K562 (cell line): ENCODE results near the gene ACKR2. TPM values are rescaled to one million over a fixed set of nuclear protein-coding genes. Genes with fewer than 3 reads are reported as not detected.

Experiments used
- CBX2 ChIP-seq: fragments of 200-600 bp; sonication (generic); IDR thresholded peaks from one replicate; pipeline ENCODE4 v1.6.1; 2012; ENCODE audit warnings: mild to moderate bottlenecking, low read length, inconsistent platforms; ENCODE audit not compliant: insufficient read depth, poor library complexity, severe bottlenecking
- GATAD2B ChIP-seq: fragments of 450-650 bp; IDR thresholded peaks from 2 replicates; pipeline ENCODE4 v1.6.1; 2017; ENCODE audit warnings: mild to moderate bottlenecking, borderline replicate concordance
- GTF2A2 ChIP-seq: IDR thresholded peaks from 2 replicates; pipeline ENCODE4 v1.6.1; 2016; ENCODE audit warnings: mild to moderate bottlenecking, missing genetic modification characterization, missing compliant biosample characterization
- HMGXB4 ChIP-seq: sonication (generic); formaldehyde crosslinking; IDR thresholded peaks from 2 replicates; pipeline ENCODE4 v1.8.1; 2023; ENCODE audit warnings: mild to moderate bottlenecking, missing genetic modification reagents
- MCM7 ChIP-seq, 2 experiments: fragments of 450-650 bp; IDR thresholded peaks; 2 replicates each; pipeline ENCODE4 v1.6.1; 2016 to 2018
- POLR2G ChIP-seq: fragments of 200-400 bp; formaldehyde crosslinking; IDR thresholded peaks from 2 replicates; pipeline ENCODE4 v1.6.1; 2017; ENCODE audit warnings: low read depth, mild to moderate bottlenecking, antibody characterized with exemption, low read length, moderate library complexity
- TAL1 ChIP-seq: fragments of 450-650 bp; IDR thresholded peaks from 2 replicates; pipeline ENCODE4 v1.6.1; 2016; ENCODE audit warnings: mild to moderate bottlenecking
- ZBTB34 ChIP-seq: fragments of 250-450 bp; sonication (Bioruptor Pico); IDR thresholded peaks from 2 replicates; pipeline ENCODE4 v1.8.0; 2021; ENCODE audit warnings: mild to moderate bottlenecking, moderate library complexity
- ZFPM2 ChIP-seq: fragments of 250-450 bp; sonication (Bioruptor Pico); IDR thresholded peaks from 2 replicates; pipeline ENCODE4 v1.5.1; 2022; ENCODE audit warnings: mild to moderate bottlenecking
- ZNF436 ChIP-seq: fragments of 250-450, 450-650 bp; sonication (Bioruptor Pico); formaldehyde crosslinking; IDR thresholded peaks from 2 replicates; pipeline ENCODE4 v1.7.0; 2020; ENCODE audit warnings: mild to moderate bottlenecking
- polyA plus RNA-seq, 8 experiments: library from polyadenylated mRNA; depleted of rRNA in 4 of 8; stranded (reverse) in 5 of 8; unstranded in 3 of 8; fragments of >200 nt; fragmentation: Nextera tagmentation in 2 of 8; fragmentation: Illumina TruSeq in 1 of 8; extraction: Ambion mirVana in 2 of 8; extraction: Trizol in 1 of 8; gene quantifications; 2 replicates each; pipeline versions ENCODE4 v1.2.1 to v1.2.3, GENCODE V29; 2011 to 2014; ENCODE audit warnings: inconsistent platforms in 1 of 8, missing spikeins in 1 of 8
- total RNA-seq, 7 experiments: library from RNA; depleted of rRNA in 6 of 7; stranded (reverse); fragments of >200 nt in 6 of 7; fragmentation: Illumina TruSeq in 2 of 7; extraction: Trizol in 2 of 7; gene quantifications; 2 replicates each; pipeline versions ENCODE4 v1.2.1 to v1.2.3, GENCODE V29; 2011 to 2021; ENCODE audit warnings: low replicate concordance in 1 of 7
- TF ChIP-seq, protein P1 (sequence below): sonication (generic); formaldehyde crosslinking; IDR thresholded peaks from 2 replicates; pipeline ENCODE4 v1.5.0; 2020; ENCODE audit warnings: missing genetic modification reagents
- TF ChIP-seq, protein P2 (sequence below): sonication (generic); formaldehyde crosslinking; IDR thresholded peaks from 2 replicates; pipeline ENCODE4 v1.8.1; 2023; ENCODE audit warnings: mild to moderate bottlenecking, missing genetic modification reagents, moderate library complexity
- TF ChIP-seq, protein P3 (sequence below): fragments of 450-650 bp; formaldehyde crosslinking; conservative IDR thresholded peaks from 2 replicates; pipeline ENCODE4 v1.4.0; 2022; ENCODE audit warnings: mild to moderate bottlenecking, missing genetic modification characterization
- TF ChIP-seq, protein P4 (sequence below): fragments of 450-650 bp; IDR thresholded peaks from 2 replicates; pipeline ENCODE4 v1.6.1; 2018; ENCODE audit not compliant: partially characterized antibody
- TF ChIP-seq, protein P5 (sequence below): fragments of 250-450 bp; sonication (Bioruptor Pico); IDR thresholded peaks from 2 replicates; pipeline ENCODE4 v1.4.0; 2020; ENCODE audit warnings: mild to moderate bottlenecking

Gene ACKR2
- total and polyA plus RNA-seq, 9 of the 15 experiments (the other 6 are each of a cell fraction or from before 2014, with no cell fraction given) = 0.03 to 0.69 (median 0.25) TPM; not detected in 1

DNA sequence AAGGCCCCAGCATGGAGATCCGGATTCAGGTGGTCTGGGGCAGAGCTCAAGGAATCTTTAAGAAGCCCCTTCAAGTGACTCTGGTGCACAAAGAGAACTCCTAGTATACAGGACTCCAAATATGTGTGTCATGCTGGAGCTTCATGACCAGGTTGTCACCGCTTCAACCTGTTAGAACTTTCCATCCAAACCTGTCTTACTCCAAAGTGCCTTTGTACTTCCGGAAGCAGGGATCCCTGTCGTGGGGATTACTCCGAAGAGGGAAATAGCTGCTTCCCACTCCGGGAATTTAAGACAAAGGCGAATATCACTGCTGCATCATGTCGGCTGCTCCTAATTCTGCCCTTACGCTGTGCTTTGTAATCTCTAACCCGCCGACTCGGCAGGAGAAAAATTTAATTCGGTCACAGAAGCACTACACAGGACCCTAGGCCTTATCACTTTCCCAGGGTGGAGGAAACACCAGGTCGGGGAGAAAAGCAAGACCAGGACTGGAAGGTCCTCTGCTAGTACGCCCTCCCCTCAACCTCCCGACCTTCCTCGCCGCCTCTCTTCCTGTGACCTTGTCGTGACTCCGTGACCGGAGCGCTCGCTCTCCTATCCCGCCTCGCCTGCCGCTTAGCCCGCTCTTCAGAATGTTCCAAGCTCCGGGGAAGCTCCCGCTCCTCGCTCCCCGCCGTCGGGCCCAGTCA, 5.7 kb upstream of the ACKR2 start (continued):
- TF ChIP-seq, protein P1, sequence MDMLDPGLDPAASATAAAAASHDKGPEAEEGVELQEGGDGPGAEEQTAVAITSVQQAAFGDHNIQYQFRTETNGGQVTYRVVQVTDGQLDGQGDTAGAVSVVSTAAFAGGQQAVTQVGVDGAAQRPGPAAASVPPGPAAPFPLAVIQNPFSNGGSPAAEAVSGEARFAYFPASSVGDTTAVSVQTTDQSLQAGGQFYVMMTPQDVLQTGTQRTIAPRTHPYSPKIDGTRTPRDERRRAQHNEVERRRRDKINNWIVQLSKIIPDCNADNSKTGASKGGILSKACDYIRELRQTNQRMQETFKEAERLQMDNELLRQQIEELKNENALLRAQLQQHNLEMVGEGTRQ = no peak; the same call in 1 of the 2 replicates
- no peak for TF ChIP-seq ZBTB34 (CRISPR knock-in tag)
- no peak for TF ChIP-seq GTF2A2 (tag)
- TF ChIP-seq POLR2G = no peak
- TF ChIP-seq CBX2 = no peak
- TF ChIP-seq GATAD2B = no peak
- TF ChIP-seq, protein P2, sequence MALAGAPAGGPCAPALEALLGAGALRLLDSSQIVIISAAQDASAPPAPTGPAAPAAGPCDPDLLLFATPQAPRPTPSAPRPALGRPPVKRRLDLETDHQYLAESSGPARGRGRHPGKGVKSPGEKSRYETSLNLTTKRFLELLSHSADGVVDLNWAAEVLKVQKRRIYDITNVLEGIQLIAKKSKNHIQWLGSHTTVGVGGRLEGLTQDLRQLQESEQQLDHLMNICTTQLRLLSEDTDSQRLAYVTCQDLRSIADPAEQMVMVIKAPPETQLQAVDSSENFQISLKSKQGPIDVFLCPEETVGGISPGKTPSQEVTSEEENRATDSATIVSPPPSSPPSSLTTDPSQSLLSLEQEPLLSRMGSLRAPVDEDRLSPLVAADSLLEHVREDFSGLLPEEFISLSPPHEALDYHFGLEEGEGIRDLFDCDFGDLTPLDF = no peak; the same call in 1 of the 2 replicates
- TF ChIP-seq HMGXB4 = peak; percentile 92
- TF ChIP-seq, protein P3, sequence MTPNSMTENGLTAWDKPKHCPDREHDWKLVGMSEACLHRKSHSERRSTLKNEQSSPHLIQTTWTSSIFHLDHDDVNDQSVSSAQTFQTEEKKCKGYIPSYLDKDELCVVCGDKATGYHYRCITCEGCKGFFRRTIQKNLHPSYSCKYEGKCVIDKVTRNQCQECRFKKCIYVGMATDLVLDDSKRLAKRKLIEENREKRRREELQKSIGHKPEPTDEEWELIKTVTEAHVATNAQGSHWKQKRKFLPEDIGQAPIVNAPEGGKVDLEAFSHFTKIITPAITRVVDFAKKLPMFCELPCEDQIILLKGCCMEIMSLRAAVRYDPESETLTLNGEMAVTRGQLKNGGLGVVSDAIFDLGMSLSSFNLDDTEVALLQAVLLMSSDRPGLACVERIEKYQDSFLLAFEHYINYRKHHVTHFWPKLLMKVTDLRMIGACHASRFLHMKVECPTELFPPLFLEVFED = no peak
- no peak for TF ChIP-seq ZFPM2
- TF ChIP-seq TAL1 = no peak
- TF ChIP-seq MCM7 (IDR thresholded peaks at IDR 0.05) = no peak
- TF ChIP-seq, protein P4, sequence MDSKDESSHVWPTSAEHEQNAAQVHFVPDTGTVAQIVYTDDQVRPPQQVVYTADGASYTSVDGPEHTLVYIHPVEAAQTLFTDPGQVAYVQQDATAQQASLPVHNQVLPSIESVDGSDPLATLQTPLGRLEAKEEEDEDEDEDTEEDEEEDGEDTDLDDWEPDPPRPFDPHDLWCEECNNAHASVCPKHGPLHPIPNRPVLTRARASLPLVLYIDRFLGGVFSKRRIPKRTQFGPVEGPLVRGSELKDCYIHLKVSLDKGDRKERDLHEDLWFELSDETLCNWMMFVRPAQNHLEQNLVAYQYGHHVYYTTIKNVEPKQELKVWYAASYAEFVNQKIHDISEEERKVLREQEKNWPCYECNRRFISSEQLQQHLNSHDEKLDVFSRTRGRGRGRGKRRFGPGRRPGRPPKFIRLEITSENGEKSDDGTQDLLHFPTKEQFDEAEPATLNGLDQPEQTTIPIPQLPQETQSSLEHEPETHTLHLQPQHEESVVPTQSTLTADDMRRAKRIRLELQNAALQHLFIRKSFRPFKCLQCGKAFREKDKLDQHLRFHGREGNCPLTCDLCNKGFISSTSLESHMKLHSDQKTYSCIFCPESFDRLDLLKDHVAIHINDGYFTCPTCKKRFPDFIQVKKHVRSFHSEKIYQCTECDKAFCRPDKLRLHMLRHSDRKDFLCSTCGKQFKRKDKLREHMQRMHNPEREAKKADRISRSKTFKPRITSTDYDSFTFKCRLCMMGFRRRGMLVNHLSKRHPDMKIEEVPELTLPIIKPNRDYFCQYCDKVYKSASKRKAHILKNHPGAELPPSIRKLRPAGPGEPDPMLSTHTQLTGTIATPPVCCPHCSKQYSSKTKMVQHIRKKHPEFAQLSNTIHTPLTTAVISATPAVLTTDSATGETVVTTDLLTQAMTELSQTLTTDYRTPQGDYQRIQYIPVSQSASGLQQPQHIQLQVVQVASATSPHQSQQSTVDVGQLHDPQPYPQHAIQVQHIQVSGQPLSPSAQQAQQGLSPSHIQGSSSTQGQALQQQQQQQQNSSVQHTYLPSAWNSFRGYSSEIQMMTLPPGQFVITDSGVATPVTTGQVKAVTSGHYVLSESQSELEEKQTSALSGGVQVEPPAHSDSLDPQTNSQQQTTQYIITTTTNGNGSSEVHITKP = no peak
- TF ChIP-seq, protein P5, sequence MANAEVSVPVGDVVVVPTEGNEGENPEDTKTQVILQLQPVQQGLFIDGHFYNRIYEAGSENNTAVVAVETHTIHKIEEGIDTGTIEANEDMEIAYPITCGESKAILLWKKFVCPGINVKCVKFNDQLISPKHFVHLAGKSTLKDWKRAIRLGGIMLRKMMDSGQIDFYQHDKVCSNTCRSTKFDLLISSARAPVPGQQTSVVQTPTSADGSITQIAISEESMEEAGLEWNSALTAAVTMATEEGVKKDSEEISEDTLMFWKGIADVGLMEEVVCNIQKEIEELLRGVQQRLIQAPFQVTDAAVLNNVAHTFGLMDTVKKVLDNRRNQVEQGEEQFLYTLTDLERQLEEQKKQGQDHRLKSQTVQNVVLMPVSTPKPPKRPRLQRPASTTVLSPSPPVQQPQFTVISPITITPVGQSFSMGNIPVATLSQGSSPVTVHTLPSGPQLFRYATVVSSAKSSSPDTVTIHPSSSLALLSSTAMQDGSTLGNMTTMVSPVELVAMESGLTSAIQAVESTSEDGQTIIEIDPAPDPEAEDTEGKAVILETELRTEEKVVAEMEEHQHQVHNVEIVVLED = no peak
- TF ChIP-seq ZNF436 (CRISPR knock-in tag) = 0 out of 2 replicates have a peak, but pooled peaks have one; percentile 24
